Keratinocyte (primary cell): ENCODE results near the gene AMMECR1L. TPM values are rescaled to one million over a fixed set of nuclear protein-coding genes. Genes with fewer than 3 reads are reported as not detected.

ENCODE experiments used
- DNase-seq: peaks from one replicate; pipeline ENCODE4 v3.0.0-alpha.2; 2011; ENCODE audit warnings: low read depth, missing footprints, low spot score
- FAIRE-seq: peaks from 2 replicates; lab custom pipeline; 2011; peaks lifted over from hg19 to GRCh38; lab: Jason Lieb, UNC
- H2AFZ ChIP-seq: 2 replicates; pipeline ENCODE4 v1.6.0; 2012; ENCODE audit warnings: low read length, control low read depth, inconsistent platforms; ENCODE audit not compliant: control insufficient read depth
- H3K27ac ChIP-seq: 2 replicates; pipeline ENCODE4 v1.5.1; 2011; ENCODE audit warnings: low read length; ENCODE audit not compliant: control insufficient read depth, insufficient read depth
- H3K27me3 ChIP-seq: 3 replicates; pipeline ENCODE4 v1.6.0; 2011; ENCODE audit warnings: low read length; ENCODE audit not compliant: control insufficient read depth, insufficient read depth; ENCODE audit errors: extremely low read depth
- H3K36me3 ChIP-seq, 2 experiments: 2 replicates in 1 of 2; 3 replicates in 1 of 2; pipeline ENCODE4 v1.5.1; 2011; ENCODE audit warnings: low read length in 2 of 2, mild to moderate bottlenecking in 1 of 2; ENCODE audit not compliant: control insufficient read depth in 2 of 2, insufficient read depth in 2 of 2; ENCODE audit errors: extremely low read depth in 1 of 2
- H3K4me1 ChIP-seq: 3 replicates; pipeline ENCODE4 v1.5.1; 2011; ENCODE audit warnings: low read length; ENCODE audit not compliant: control insufficient read depth, insufficient read depth; ENCODE audit errors: extremely low read depth
- H3K4me2 ChIP-seq: 3 replicates; pipeline ENCODE4 v1.6.0; 2011; ENCODE audit warnings: low read depth, low read length; ENCODE audit not compliant: control insufficient read depth, insufficient read depth; ENCODE audit errors: extremely low read depth
- H3K4me3 ChIP-seq, 3 experiments: fragments of 200-600 bp in 1 of 3; sonication (generic) in 1 of 3; 2 replicates in 2 of 3; 3 replicates in 1 of 3; pipeline ENCODE4 v1.5.1; 2011 to 2016; ENCODE audit warnings: low read length in 3 of 3, mild to moderate bottlenecking in 3 of 3, control low read depth in 2 of 3, inconsistent platforms in 1 of 3, low read depth in 1 of 3, mixed read lengths in 1 of 3, mixed run types in 1 of 3, moderate library complexity in 1 of 3; ENCODE audit not compliant: control insufficient read depth in 2 of 3, insufficient read depth in 2 of 3; ENCODE audit errors: extremely low read depth in 1 of 3
- H3K79me2 ChIP-seq: 2 replicates; pipeline ENCODE4 v1.6.0; 2012; ENCODE audit warnings: low read length; ENCODE audit not compliant: control insufficient read depth, insufficient read depth
- H3K9ac ChIP-seq: 3 replicates; pipeline ENCODE4 v1.6.0; 2011; ENCODE audit warnings: low read length; ENCODE audit not compliant: control insufficient read depth, insufficient read depth; ENCODE audit errors: extremely low read depth
- H3K9me1 ChIP-seq: 3 replicates; pipeline ENCODE4 v1.6.0; 2011; ENCODE audit warnings: low read length; ENCODE audit not compliant: control insufficient read depth, insufficient read depth; ENCODE audit errors: extremely low read depth
- H3K9me3 ChIP-seq: 2 replicates; pipeline ENCODE4 v1.5.1; 2012; ENCODE audit warnings: low read depth, low read length; ENCODE audit not compliant: control insufficient read depth
- H4K20me1 ChIP-seq: 3 replicates; pipeline ENCODE4 v1.6.0; 2011; ENCODE audit warnings: low read length; ENCODE audit not compliant: control insufficient read depth, insufficient read depth; ENCODE audit errors: extremely low read depth
- EZH2 ChIP-seq: IDR thresholded peaks from one replicate; pipeline ENCODE4 v1.6.1; 2012; ENCODE audit warnings: inconsistent platforms, mild to moderate bottlenecking, low read length, moderate library complexity
- dilution Hi-C: fragments of 300-500 bp; cut with MboI; formaldehyde crosslinking; loops from one replicate; pipeline ENCODE4 v1.7.0; 2020; ENCODE audit warnings: low sequenced_read_pairs; ENCODE audit not compliant: extremely low pct_ligation_motif_present
- polyA plus RNA-seq, 5 experiments: library from polyadenylated mRNA; depleted of rRNA in 3 of 5; stranded (reverse) in 3 of 5; stranded (forward) in 1 of 5; unstranded in 1 of 5; fragments of >200 nt; gene quantifications; 1 replicate in 1 of 5; 2 replicates in 3 of 5; 3 replicates in 1 of 5; pipeline versions ENCODE4 v1.2.1 to v1.2.3, GENCODE V29; 2011 to 2012; ENCODE audit warnings: missing spikeins in 2 of 5, low read depth in 1 of 5, low replicate concordance in 1 of 5
- TF ChIP-seq, protein P1 (sequence below), 3 experiments: IDR thresholded peaks in 1 of 3; conservative IDR thresholded peaks in 1 of 3; optimal IDR thresholded peaks in 1 of 3; 2 replicates in 2 of 3; 3 replicates in 1 of 3; pipeline versions ENCODE3 to v1.5.1; 2011; ENCODE audit warnings: low read length in 3 of 3, mild to moderate bottlenecking in 3 of 3, moderate library complexity in 2 of 3, control low read depth in 1 of 3, inconsistent platforms in 1 of 3; ENCODE audit not compliant: insufficient read depth in 2 of 3; ENCODE audit errors: extremely low read depth in 1 of 3

The AMMECR1L gene
- polyA plus RNA-seq, 1 donor (not counting 4 experiments of a cell fraction or from before 2014, with no cell fraction given) = 16.8 TPM

DNA sequence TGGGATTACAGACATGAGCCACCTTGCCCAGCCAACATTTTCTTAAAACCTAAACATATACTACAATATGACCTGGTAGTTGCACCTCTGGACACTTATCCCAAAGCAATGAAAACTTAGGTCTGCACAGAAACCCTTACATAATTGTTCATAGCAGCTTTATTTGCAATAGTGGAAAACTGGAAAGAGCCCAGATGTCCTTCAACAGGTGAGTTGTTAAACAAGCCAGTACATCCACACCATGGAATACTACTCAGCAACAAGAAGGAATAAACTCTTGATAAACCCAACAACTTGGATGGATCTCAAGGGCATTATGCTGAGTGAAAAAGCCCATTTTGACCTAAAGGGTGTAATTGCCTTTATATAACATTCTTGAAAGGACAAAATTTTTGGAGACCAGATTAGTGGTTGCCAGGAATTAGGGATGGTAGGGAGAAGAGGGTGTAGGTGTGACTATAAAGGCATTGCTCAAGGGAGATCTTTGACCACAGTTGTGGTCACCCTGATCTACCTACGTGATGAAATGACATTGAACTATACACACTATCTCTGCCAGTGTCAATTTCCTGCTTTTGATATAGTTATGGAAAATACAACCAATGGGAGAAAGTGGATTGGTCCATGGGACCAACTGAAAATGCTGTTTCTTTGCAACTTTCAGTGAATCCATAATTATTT is 11.9 kb upstream of the AMMECR1L start:
- no peak overlapping the region for H2AFZ ChIP-seq
- no peak for DNase-seq
- no peaks in the 10 kb centered on the region for H3K9me1 ChIP-seq
- no peak overlapping the region for H3K27ac ChIP-seq
- H3K4me1 ChIP-seq = no peaks in the 10 kb centered on the region
- dilution Hi-C loops = no loop called here
- no peaks in the 10 kb centered on the region for H4K20me1 ChIP-seq
- H3K9me3 ChIP-seq = no peaks in the 10 kb centered on the region
- H3K4me3 ChIP-seq = no peak overlapping the region
- H3K4me2 ChIP-seq = no peak overlapping the region
- TF ChIP-seq, protein P1, sequence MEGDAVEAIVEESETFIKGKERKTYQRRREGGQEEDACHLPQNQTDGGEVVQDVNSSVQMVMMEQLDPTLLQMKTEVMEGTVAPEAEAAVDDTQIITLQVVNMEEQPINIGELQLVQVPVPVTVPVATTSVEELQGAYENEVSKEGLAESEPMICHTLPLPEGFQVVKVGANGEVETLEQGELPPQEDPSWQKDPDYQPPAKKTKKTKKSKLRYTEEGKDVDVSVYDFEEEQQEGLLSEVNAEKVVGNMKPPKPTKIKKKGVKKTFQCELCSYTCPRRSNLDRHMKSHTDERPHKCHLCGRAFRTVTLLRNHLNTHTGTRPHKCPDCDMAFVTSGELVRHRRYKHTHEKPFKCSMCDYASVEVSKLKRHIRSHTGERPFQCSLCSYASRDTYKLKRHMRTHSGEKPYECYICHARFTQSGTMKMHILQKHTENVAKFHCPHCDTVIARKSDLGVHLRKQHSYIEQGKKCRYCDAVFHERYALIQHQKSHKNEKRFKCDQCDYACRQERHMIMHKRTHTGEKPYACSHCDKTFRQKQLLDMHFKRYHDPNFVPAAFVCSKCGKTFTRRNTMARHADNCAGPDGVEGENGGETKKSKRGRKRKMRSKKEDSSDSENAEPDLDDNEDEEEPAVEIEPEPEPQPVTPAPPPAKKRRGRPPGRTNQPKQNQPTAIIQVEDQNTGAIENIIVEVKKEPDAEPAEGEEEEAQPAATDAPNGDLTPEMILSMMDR (optimal IDR thresholded peaks at IDR 0.05 in 1 of 3, IDR thresholded peaks at IDR 0.05 in 1 of 3, conservative IDR thresholded peaks at IDR 0.05 in 1 of 3; ENCODE audit: extremely low read depth in 1 of 3, insufficient read depth in 2 of 3, low read length in 3 of 3) = no peak
- no peak for TF ChIP-seq EZH2
- H3K79me2 ChIP-seq = no peaks in the 10 kb centered on the region
- no peak for FAIRE-seq
- H3K36me3 ChIP-seq = no peaks in the 10 kb centered on the region
- no peak overlapping the region for H3K9ac ChIP-seq
- no peaks in the 10 kb centered on the region for H3K27me3 ChIP-seq

- no peak overlapping the region for H3K4me2 ChIP-seq
- dilution Hi-C loops = no loop called here
- FAIRE-seq = no peak
These were observed 7.7 kb upstream of the AMMECR1L start for GRCh38 chr2:127893494-127893893.

More at GRCh38 chr2:127893494-127893893, 7.7 kb upstream of the AMMECR1L start:
- H3K4me3 ChIP-seq = no peak overlapping the region
- no peaks in the 10 kb centered on the region for H3K36me3 ChIP-seq
- no peak overlapping the region for H3K27ac ChIP-seq
- H3K9ac ChIP-seq = no peak overlapping the region
- no peaks in the 10 kb centered on the region for H3K4me1 ChIP-seq
- DNase-seq = no peak
- H4K20me1 ChIP-seq = no peaks in the 10 kb centered on the region
- TF ChIP-seq EZH2 = no peak
- TF ChIP-seq, protein P1 (optimal IDR thresholded peaks at IDR 0.05 in 1 of 3, IDR thresholded peaks at IDR 0.05 in 1 of 3, conservative IDR thresholded peaks at IDR 0.05 in 1 of 3; ENCODE audit: extremely low read depth in 1 of 3, insufficient read depth in 2 of 3, low read length in 3 of 3) = no peak
- H3K79me2 ChIP-seq = no peaks in the 10 kb centered on the region
- no peaks in the 10 kb centered on the region for H3K9me3 ChIP-seq
- no peaks in the 10 kb centered on the region for H3K27me3 ChIP-seq
- H3K9me1 ChIP-seq = no peaks in the 10 kb centered on the region
- no peak overlapping the region for H2AFZ ChIP-seq
